Measurements from ENCODE around the gene PHF2.

The PHF2 gene

GRCh38 chr9:93634311-93635185 is 58.2 kb downstream of the PHF2 start:
- no peak for DNase-seq

- no peak for DNase-seq
Measured at GRCh38 chr9:93635186-93636107, 59.1 kb downstream of the PHF2 start.

- no peak for DNase-seq
Measured at GRCh38 chr9:93636172-93636661, 59.8 kb downstream of the PHF2 start.

- no peak for DNase-seq
Measured at GRCh38 chr9:93636667-93637066, 60.3 kb downstream of the PHF2 start.

GRCh38 chr9:93637886-93638285 is 61.5 kb downstream of the PHF2 start:
- DNase-seq = no peak

GRCh38 chr9:93640027-93640426 is 63.6 kb downstream of the PHF2 start:
- DNase-seq = no peak

GRCh38 chr9:93642961-93643360 is 66.6 kb downstream of the PHF2 start:
- no peak for DNase-seq

GRCh38 chr9:93644397-93645088 is 68.2 kb downstream of the PHF2 start:
- no peak for DNase-seq

GRCh38 chr9:93645149-93645889 is 68.9 kb downstream of the PHF2 start:
- no peak for DNase-seq

GRCh38 chr9:93645921-93646639 is 69.7 kb downstream of the PHF2 start:
- no peak for DNase-seq

GRCh38 chr9:93646640-93647178 is 70.3 kb downstream of the PHF2 start:
- DNase-seq = no peak

GRCh38 chr9:93648181-93648580 is 71.8 kb downstream of the PHF2 start:
- no peak for DNase-seq

GRCh38 chr9:93648836-93649235 is 72.5 kb downstream of the PHF2 start:
- no peak for DNase-seq

GRCh38 chr9:93649610-93650261 is 73.4 kb downstream of the PHF2 start:
- DNase-seq = no peak

- no peak for DNase-seq
Measured at GRCh38 chr9:93650448-93650847, 74.1 kb downstream of the PHF2 start.

- DNase-seq = no peak
Measured at GRCh38 chr9:93651521-93651950, 75.2 kb downstream of the PHF2 start.

- DNase-seq = no peak
Measured at GRCh38 chr9:93652604-93653592, 76.5 kb downstream of the PHF2 start.

- DNase-seq = no peak
Measured at GRCh38 chr9:93653760-93654159, 77.4 kb downstream of the PHF2 start.

GRCh38 chr9:93654351-93654961 is 78.1 kb downstream of the PHF2 start:
- DNase-seq = no peak

Measured in hematopoietic multipotent progenitor cell treated with erythropoietin and hydrocortisone succinate and interleukin-3 and kit ligand, for 6 days (in vitro differentiated cells).